8988T (cell line): ENCODE results near the gene PRRG3.

Source experiments
- DNase-seq: peaks from one replicate; pipeline ENCODE4 v3.0.0; 2011

Gene PRRG3

GRCh38 chrX:151710457-151710856, 15.2 kb downstream of the PRRG3 start:
- no peak for DNase-seq

GRCh38 chrX:151711154-151711553, 15.9 kb downstream of the PRRG3 start:
- DNase-seq, result no peak

- no peak for DNase-seq
Observed at GRCh38 chrX:151711787-151712186, 16.5 kb downstream of the PRRG3 start.

- no peak for DNase-seq
Observed at GRCh38 chrX:151712253-151712652, 17.0 kb downstream of the PRRG3 start.

- peak; percentile 35 for DNase-seq
Observed at GRCh38 chrX:151713849-151714248, 18.6 kb downstream of the PRRG3 start.

- DNase-seq, result no peak
Observed at GRCh38 chrX:151714362-151714761, 19.1 kb downstream of the PRRG3 start.

GRCh38 chrX:151715752-151716151, 20.5 kb downstream of the PRRG3 start, which contains the start of gene FATE1:
Gene FATE1 (plus strand): TSS chrX:151716035. CDS start chrX:151716120, 85 bp downstream.
- no peak for DNase-seq

- no peak for DNase-seq
Observed at GRCh38 chrX:151722241-151722846, 27.1 kb downstream of the PRRG3 start.

GRCh38 chrX:151723156-151723760, 28.0 kb downstream of the PRRG3 start:
- no peak for DNase-seq

- DNase-seq, result no peak
Observed at GRCh38 chrX:151724563-151725337, 29.5 kb downstream of the PRRG3 start.

- no peak for DNase-seq
Observed at GRCh38 chrX:151725338-151725614, 30.0 kb downstream of the PRRG3 start.

- DNase-seq, result no peak
Observed at GRCh38 chrX:151726751-151727150, 31.5 kb downstream of the PRRG3 start.

- no peak for DNase-seq
Observed at GRCh38 chrX:151727346-151727745, 32.1 kb downstream of the PRRG3 start.

GRCh38 chrX:151729056-151729725, 33.9 kb downstream of the PRRG3 start:
- DNase-seq, result no peak

- no peak for DNase-seq
Observed at GRCh38 chrX:151734446-151734845, 39.2 kb downstream of the PRRG3 start, which contains the start of gene CNGA2. Gene CNGA2 (plus strand): TSS chrX:151734746. CDS start chrX:151738484, 3,738 bp downstream.

- DNase-seq, result no peak
Observed at GRCh38 chrX:151735219-151735618, 40.0 kb downstream of the PRRG3 start.

GRCh38 chrX:151736685-151737084, 41.4 kb downstream of the PRRG3 start:
- DNase-seq, result no peak

- DNase-seq, result no peak
Observed at GRCh38 chrX:151737494-151737893, 42.2 kb downstream of the PRRG3 start.

- DNase-seq, result no peak
Observed at GRCh38 chrX:151738751-151739150, 43.5 kb downstream of the PRRG3 start.

GRCh38 chrX:151741606-151742005, 46.3 kb downstream of the PRRG3 start:
- no peak for DNase-seq

GRCh38 chrX:151742311-151742710, 47.1 kb downstream of the PRRG3 start:
- no peak for DNase-seq

GRCh38 chrX:151743651-151744470, 48.6 kb downstream of the PRRG3 start:
- DNase-seq, result no peak

- no peak for DNase-seq
Observed at GRCh38 chrX:151745651-151746050, 50.4 kb downstream of the PRRG3 start.
